Gastrocnemius medialis (tissue), 4 donors: ENCODE results near the gene GRIK4. TPM values are rescaled to one million over a fixed set of nuclear protein-coding genes. Genes with fewer than 3 reads are reported as not detected.
"Not testable (repeated sequence)": the region's sequence is repeated elsewhere in the genome, so short reads cannot be mapped to it uniquely, and the experiment has no call there.

Source experiments
- ATAC-seq, 2 donors: fragments of 150-250 bp; one replicate each; pipeline ENCODE4 v1.9.1; 2016
- DNase-seq, 2 donors: peaks; one replicate each; pipeline ENCODE4 v3.0.0-alpha.2; 2019
- H3K27ac ChIP-seq, 4 donors: fragments of 200-600 bp; sonication (generic); 1 replicate in 1 of 4; 2 replicates in 3 of 4; pipeline ENCODE4 v1.5.1; 2016 to 2018; ENCODE audit warnings: mild to moderate bottlenecking in 2 of 4, moderate library complexity in 1 of 4
- H3K27me3 ChIP-seq, 3 donors: fragments of 200-600 bp; sonication (generic) in 2 of 3; 1 replicate in 1 of 3; 2 replicates in 2 of 3; pipeline versions ENCODE4 v1.5.1 to v1.6.0; 2016 to 2019; ENCODE audit warnings: mild to moderate bottlenecking in 1 of 3, moderate library complexity in 1 of 3
- H3K36me3 ChIP-seq, 2 donors: fragments of 200-600 bp; sonication (generic) in 1 of 2; one replicate each; pipeline ENCODE4 v1.5.1; 2017 to 2018
- H3K4me1 ChIP-seq, 2 donors: fragments of 200-600 bp; sonication (generic) in 1 of 2; one replicate each; pipeline ENCODE4 v1.5.1; 2016 to 2017; ENCODE audit warnings: mild to moderate bottlenecking in 2 of 2
- H3K4me3 ChIP-seq, 4 donors: fragments of 200-600 bp; sonication (generic) in 3 of 4; 1 replicate in 1 of 4; 2 replicates in 3 of 4; pipeline ENCODE4 v1.5.1; 2016 to 2019; ENCODE audit warnings: mild to moderate bottlenecking in 2 of 4
- H3K9me3 ChIP-seq, 3 donors: fragments of 200-600 bp; sonication (generic) in 2 of 3; 1 replicate in 1 of 3; 2 replicates in 2 of 3; pipeline ENCODE4 v1.5.1; 2016 to 2019
- POLR2A ChIP-seq, 2 donors: fragments of 450-650 bp; IDR thresholded peaks; one replicate each; pipeline ENCODE4 v1.6.1; 2017; ENCODE audit warnings: antibody characterized with exemption in 2 of 2, mild to moderate bottlenecking in 2 of 2, moderate library complexity in 2 of 2
- in situ Hi-C, 4 donors: fragments of 200-750 bp; cut with MboI; loops; one replicate each; pipeline versions ENCODE4 v1.15.0 to v1.8.0; 2017; ENCODE audit warnings: low sequenced_read_pairs in 4 of 4
- intact Hi-C: fragments of 100-400 bp; cut with DNase I; formaldehyde crosslinking; loops from one replicate; pipeline ENCODE4 v1.15.1; 2023; ENCODE audit warnings: low total_unique reads
- total RNA-seq, 4 donors: library from RNA; depleted of rRNA; stranded (reverse); fragments of >200 nt; gene quantifications; one replicate each; pipeline versions ENCODE4 v1.1.0 to v1.2.3, GENCODE V29; 2016
- TF ChIP-seq, protein P1 (sequence below), 5 experiments: fragments of 450-650 bp in 3 of 5; fragments of 200-600 bp in 2 of 5; sonication (generic) in 2 of 5; IDR thresholded peaks in 4 of 5; conservative IDR thresholded peaks in 1 of 5; 1 replicate in 4 of 5; 2 replicates in 1 of 5; pipeline ENCODE4 v1.5.1; 2016 to 2019; ENCODE audit warnings: antibody characterized with exemption in 5 of 5, mild to moderate bottlenecking in 3 of 5, moderate library complexity in 3 of 5

GRIK4 gene
- total RNA-seq, 4 donors from 2014 or later: 0.42 TPM; not detected in 3

DNA sequence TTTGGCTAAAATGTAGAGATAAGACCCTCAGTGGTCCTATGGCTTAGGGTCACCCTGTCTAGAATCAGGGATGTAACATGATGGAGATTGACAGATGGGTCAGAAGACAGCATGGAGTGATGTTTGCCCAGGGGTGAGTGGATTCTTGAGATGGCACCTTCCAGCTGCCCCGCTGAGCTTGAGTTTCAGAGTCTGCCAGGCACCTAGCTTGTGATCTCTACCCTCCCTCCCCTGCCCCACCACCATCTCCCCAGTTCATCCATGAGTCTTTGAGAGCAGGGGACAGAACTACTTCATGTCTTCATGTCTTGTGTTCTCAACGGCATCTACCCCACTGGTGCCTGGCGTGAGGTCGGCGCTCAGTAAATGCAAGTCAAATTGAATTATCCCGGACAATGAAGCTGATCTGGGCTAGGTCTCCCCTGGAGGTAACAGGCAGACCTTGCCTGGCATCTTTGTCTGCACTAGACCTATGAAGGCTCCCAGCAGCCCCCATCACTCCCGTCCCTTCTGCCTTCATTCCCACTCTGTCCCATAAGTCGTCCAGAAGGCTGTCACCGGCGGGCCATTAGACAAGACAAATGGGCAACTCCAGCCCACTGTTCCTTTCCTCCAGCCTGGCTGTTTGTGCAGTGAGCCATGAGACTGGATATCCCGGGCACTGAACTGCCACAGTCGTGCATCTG lies 273.2 kb downstream of the GRIK4 start:
- intact Hi-C loops: no loop called here
- TF ChIP-seq, protein P1, sequence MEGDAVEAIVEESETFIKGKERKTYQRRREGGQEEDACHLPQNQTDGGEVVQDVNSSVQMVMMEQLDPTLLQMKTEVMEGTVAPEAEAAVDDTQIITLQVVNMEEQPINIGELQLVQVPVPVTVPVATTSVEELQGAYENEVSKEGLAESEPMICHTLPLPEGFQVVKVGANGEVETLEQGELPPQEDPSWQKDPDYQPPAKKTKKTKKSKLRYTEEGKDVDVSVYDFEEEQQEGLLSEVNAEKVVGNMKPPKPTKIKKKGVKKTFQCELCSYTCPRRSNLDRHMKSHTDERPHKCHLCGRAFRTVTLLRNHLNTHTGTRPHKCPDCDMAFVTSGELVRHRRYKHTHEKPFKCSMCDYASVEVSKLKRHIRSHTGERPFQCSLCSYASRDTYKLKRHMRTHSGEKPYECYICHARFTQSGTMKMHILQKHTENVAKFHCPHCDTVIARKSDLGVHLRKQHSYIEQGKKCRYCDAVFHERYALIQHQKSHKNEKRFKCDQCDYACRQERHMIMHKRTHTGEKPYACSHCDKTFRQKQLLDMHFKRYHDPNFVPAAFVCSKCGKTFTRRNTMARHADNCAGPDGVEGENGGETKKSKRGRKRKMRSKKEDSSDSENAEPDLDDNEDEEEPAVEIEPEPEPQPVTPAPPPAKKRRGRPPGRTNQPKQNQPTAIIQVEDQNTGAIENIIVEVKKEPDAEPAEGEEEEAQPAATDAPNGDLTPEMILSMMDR (IDR thresholded peaks at IDR 0.05 in 4 of 5, conservative IDR thresholded peaks at IDR 0.05 in 1 of 5): no peak
- TF ChIP-seq POLR2A (IDR thresholded peaks at IDR 0.05): no peak
- Histone ChIP-seq H3K36me3 (no peaks in the 10 kb centered on the region), H3K27ac (no peak overlapping the region), H3K4me3 (no peak overlapping the region), H3K9me3 (no peaks in the 10 kb centered on the region), H3K4me1 (no peaks in the 10 kb centered on the region), H3K27me3 (peaks cover 0 to 2% (median 0%) of the 10 kb centered on the region in 3 donors)
- ATAC-seq (no peak), DNase-seq (no peak)
- in situ Hi-C loops: no loop called here

GRCh38 chr11:120785576-120785975 lies 274.0 kb downstream of the GRIK4 start:
- TF ChIP-seq, protein P1 (IDR thresholded peaks at IDR 0.05 in 4 of 5, conservative IDR thresholded peaks at IDR 0.05 in 1 of 5): no peak
- no peak for TF ChIP-seq POLR2A (IDR thresholded peaks at IDR 0.05)
- in situ Hi-C loops: no loop called here
- ATAC-seq: no peak
- Histone ChIP-seq H3K4me3 (no peak overlapping the region), H3K4me1 (no peaks in the 10 kb centered on the region), H3K27ac (no peak overlapping the region), H3K27me3 (peaks cover 0 to 6% (median 2%) of the 10 kb centered on the region in 3 donors), H3K36me3 (no peaks in the 10 kb centered on the region), H3K9me3 (no peaks in the 10 kb centered on the region)
- DNase-seq: no peak
- intact Hi-C loops: no loop called here

DNA sequence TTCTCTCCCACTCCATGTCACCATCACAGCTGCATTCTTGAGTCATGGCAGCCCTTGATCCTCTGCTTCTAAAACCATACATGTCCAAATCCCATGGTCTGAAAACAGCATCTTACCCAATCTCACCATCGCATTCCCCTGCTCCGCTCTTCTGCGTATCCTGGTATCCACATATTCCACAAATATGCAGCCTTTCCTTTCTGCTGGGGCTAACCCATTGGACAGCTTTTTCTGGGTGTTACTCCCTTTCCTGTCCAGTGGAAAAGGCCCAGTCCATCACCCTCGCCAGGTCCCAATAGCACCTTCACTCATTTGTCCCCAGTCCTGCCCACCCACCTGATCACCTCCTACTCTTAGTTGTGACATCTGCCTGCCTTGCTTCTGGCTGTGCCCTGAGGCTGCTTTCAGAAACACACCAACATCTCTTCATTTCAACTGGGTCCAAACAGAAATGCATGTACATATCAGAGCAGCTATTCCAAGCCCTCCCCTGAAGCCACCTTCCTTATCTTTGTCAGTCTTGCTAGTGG lies 274.7 kb downstream of the GRIK4 start:
- H3K9me3 ChIP-seq: no peaks in the 10 kb centered on the region
- peaks cover 0 to 6% (median 2%) of the 10 kb centered on the region in 3 donors for H3K27me3 ChIP-seq
- H3K27ac ChIP-seq: no peak overlapping the region
- in situ Hi-C loops: no loop called here
- H3K4me3 ChIP-seq: no peak overlapping the region
- ATAC-seq: no peak
- intact Hi-C loops: no loop called here
- no peak for TF ChIP-seq POLR2A (IDR thresholded peaks at IDR 0.05)
- TF ChIP-seq, protein P1 (IDR thresholded peaks at IDR 0.05 in 4 of 5, conservative IDR thresholded peaks at IDR 0.05 in 1 of 5): no peak
- no peaks in the 10 kb centered on the region for H3K36me3 ChIP-seq
- DNase-seq: no peak
- H3K4me1 ChIP-seq: no peaks in the 10 kb centered on the region

GRCh38 chr11:120787224-120787623 lies 275.7 kb downstream of the GRIK4 start:
- H3K4me1 ChIP-seq, H3K9me3 ChIP-seq, intact Hi-C loops, H3K36me3 ChIP-seq, H3K4me3 ChIP-seq, in situ Hi-C loops, H3K27ac ChIP-seq, H3K27me3 ChIP-seq, ATAC-seq, DNase-seq: not testable (repeated sequence)

DNA sequence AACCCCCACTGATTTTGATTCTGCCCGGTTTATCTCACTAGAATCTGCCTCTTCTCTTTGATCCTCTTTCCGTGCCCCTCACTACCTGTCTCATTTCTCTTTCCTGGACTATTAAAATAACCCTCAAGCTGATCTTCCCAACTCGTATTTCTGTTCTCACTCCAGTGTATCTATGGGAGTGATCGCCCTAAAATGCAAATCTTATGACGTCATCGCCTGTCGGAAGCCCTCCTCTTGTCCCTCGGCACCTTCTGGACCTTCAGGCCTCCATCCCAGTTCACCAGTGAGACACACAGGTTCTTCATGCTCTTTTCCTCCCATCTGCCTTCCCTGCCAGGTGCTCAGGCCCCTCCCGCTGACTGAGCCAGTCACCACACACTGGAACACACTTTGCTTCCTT lies 277.8 kb downstream of the GRIK4 start:
- no peak for TF ChIP-seq POLR2A (IDR thresholded peaks at IDR 0.05)
- TF ChIP-seq, protein P1 (IDR thresholded peaks at IDR 0.05 in 4 of 5, conservative IDR thresholded peaks at IDR 0.05 in 1 of 5): no peak
- Histone ChIP-seq H3K27me3 (peaks cover 0 to 6% (median 2%) of the 10 kb centered on the region in 3 donors), H3K4me3 (no peak overlapping the region), H3K27ac (no peak overlapping the region), H3K9me3 (no peaks in the 10 kb centered on the region), H3K36me3 (no peaks in the 10 kb centered on the region), H3K4me1 (no peaks in the 10 kb centered on the region)
- in situ Hi-C loops (no loop called here), intact Hi-C loops (no loop called here)
- ATAC-seq (no peak), DNase-seq (no peak)
